Fibroblast of lung (primary cell): ENCODE data around the gene KCNIP4. TPM values are rescaled to one million over a fixed set of nuclear protein-coding genes. Genes with fewer than 3 reads are reported as not detected.

Experiments
- DNase-seq, 2 donors: peaks; one replicate each; pipeline versions ENCODE4 v3.0.0 to v3.0.0-alpha.2; 2010; ENCODE audit warnings: low read depth in 2 of 2
- H2AFZ ChIP-seq: 2 replicates; pipeline ENCODE4 v1.5.1; 2012; ENCODE audit warnings: low read length, control low read depth, inconsistent platforms
- H3K27ac ChIP-seq: 2 replicates; pipeline ENCODE4 v1.5.1; 2011; ENCODE audit warnings: low read length, control low read depth; ENCODE audit not compliant: insufficient read depth
- H3K27me3 ChIP-seq: 2 replicates; pipeline ENCODE4 v1.5.1; 2011; ENCODE audit warnings: mild to moderate bottlenecking, low read length; ENCODE audit not compliant: control insufficient read depth, insufficient read depth
- H3K36me3 ChIP-seq: 2 replicates; pipeline ENCODE4 v1.5.1; 2011; ENCODE audit warnings: low read length; ENCODE audit not compliant: control insufficient read depth, insufficient read depth
- H3K4me1 ChIP-seq: 2 replicates; pipeline ENCODE4 v1.5.1; 2011; ENCODE audit warnings: low read length; ENCODE audit not compliant: control insufficient read depth, insufficient read depth; ENCODE audit errors: extremely low read depth
- H3K4me2 ChIP-seq: 2 replicates; pipeline ENCODE4 v1.5.1; 2011; ENCODE audit warnings: low read length, control low read depth; ENCODE audit not compliant: insufficient read depth; ENCODE audit errors: extremely low read depth
- H3K4me3 ChIP-seq, 4 experiments: fragments of 200-600 bp in 1 of 4; sonication (generic) in 1 of 4; replicated peaks in 1 of 4; 2 replicates each; pipeline ENCODE4 v1.5.1; 2011 to 2016; ENCODE audit warnings: low read length in 4 of 4, low read depth in 3 of 4, mild to moderate bottlenecking in 3 of 4, control low read depth in 2 of 4, inconsistent platforms in 1 of 4, mixed read lengths in 1 of 4; ENCODE audit not compliant: insufficient read depth in 1 of 4; ENCODE audit errors: control extremely low read depth in 1 of 4
- H3K79me2 ChIP-seq: 2 replicates; pipeline ENCODE4 v1.5.1; 2012; ENCODE audit warnings: mild to moderate bottlenecking, low read length, inconsistent platforms; ENCODE audit not compliant: control insufficient read depth, insufficient read depth
- H3K9ac ChIP-seq: 2 replicates; pipeline ENCODE4 v1.5.1; 2011; ENCODE audit warnings: mild to moderate bottlenecking, low read length, control low read depth; ENCODE audit not compliant: insufficient read depth
- H3K9me3 ChIP-seq: 2 replicates; pipeline ENCODE4 v1.5.1; 2012; ENCODE audit warnings: low read depth, low read length; ENCODE audit not compliant: control insufficient read depth, insufficient read depth
- H4K20me1 ChIP-seq: 2 replicates; pipeline ENCODE4 v1.5.1; 2011; ENCODE audit warnings: low read length; ENCODE audit not compliant: control insufficient read depth, insufficient read depth; ENCODE audit errors: extremely low read depth
- CTCF ChIP-seq, 2 donors: IDR thresholded peaks in 1 of 2; conservative IDR thresholded peaks in 1 of 2; 1 replicate in 1 of 2; 2 replicates in 1 of 2; pipeline ENCODE4 v1.5.1; 2011 to 2012; ENCODE audit warnings: low read length in 2 of 2, control low read depth in 1 of 2, inconsistent platforms in 1 of 2, low read depth in 1 of 2, mild to moderate bottlenecking in 1 of 2
- EZH2 ChIP-seq: IDR thresholded peaks from 2 replicates; pipeline ENCODE4 v1.5.1; 2012; ENCODE audit warnings: low read length, control low read depth, mild to moderate bottlenecking; ENCODE audit errors: missing control alignments
- polyA plus RNA-seq, 2 donors: library from polyadenylated mRNA; depleted of rRNA in 1 of 2; stranded (reverse) in 1 of 2; unstranded in 1 of 2; fragments of >200 nt; gene quantifications; 2 replicates each; pipeline ENCODE4 v1.2.1, GENCODE V29; 2011 to 2012; ENCODE audit warnings: missing spikeins in 1 of 2
- total RNA-seq: library from RNA; depleted of rRNA; stranded (reverse); fragments of >200 nt; gene quantifications from 2 replicates; pipeline ENCODE4 v1.2.1, GENCODE V29; 2014

KCNIP4 gene
- total and polyA plus RNA-seq, 2 donors (not counting 1 experiment from before 2014, with no cell fraction given), result not detected

GRCh38 chr4:21385706-21386105 lies 562.9 kb downstream of the KCNIP4 start:
- Histone ChIP-seq H3K9ac (no peak overlapping the region), H3K27me3 (no peaks in the 10 kb centered on the region), H3K36me3 (no peaks in the 10 kb centered on the region), H3K4me1 (no peaks in the 10 kb centered on the region), H2AFZ (no peak overlapping the region), H4K20me1 (no peaks in the 10 kb centered on the region), H3K27ac (no peak overlapping the region), H3K4me3 (no peak overlapping the region), H3K9me3 (no peaks in the 10 kb centered on the region), H3K79me2 (no peaks in the 10 kb centered on the region), H3K4me2 (no peak overlapping the region)
- no peak for DNase-seq
- no peak for TF ChIP-seq EZH2
- no peak for TF ChIP-seq CTCF (conservative IDR thresholded peaks at IDR 0.05 in 1 of 2, IDR thresholded peaks at IDR 0.05 in 1 of 2; ENCODE audit: low read depth in 1 of 2, low read length in 2 of 2)

- H3K27ac ChIP-seq, result no peak overlapping the region
- TF ChIP-seq CTCF (conservative IDR thresholded peaks at IDR 0.05 in 1 of 2, IDR thresholded peaks at IDR 0.05 in 1 of 2; ENCODE audit: low read depth in 1 of 2, low read length in 2 of 2) (no peak), EZH2 (no peak)
- H3K4me3 ChIP-seq, result no peak overlapping the region
- no peaks in the 10 kb centered on the region for H4K20me1 ChIP-seq
- H3K4me1 ChIP-seq, result no peaks in the 10 kb centered on the region
- H3K79me2 ChIP-seq, result no peaks in the 10 kb centered on the region
- H2AFZ ChIP-seq, result no peak overlapping the region
- H3K36me3 ChIP-seq, result no peaks in the 10 kb centered on the region
- DNase-seq, result no peak
- no peaks in the 10 kb centered on the region for H3K27me3 ChIP-seq
- H3K9ac ChIP-seq, result no peak overlapping the region
- H3K9me3 ChIP-seq, result no peaks in the 10 kb centered on the region
- H3K4me2 ChIP-seq, result no peak overlapping the region
Observed at GRCh38 chr4:21384609-21385008, 564.0 kb downstream of the KCNIP4 start.

- H3K27me3 ChIP-seq, result no peaks in the 10 kb centered on the region
- H3K79me2 ChIP-seq, result no peaks in the 10 kb centered on the region
- no peaks in the 10 kb centered on the region for H3K4me1 ChIP-seq
- no peaks in the 10 kb centered on the region for H4K20me1 ChIP-seq
- no peak overlapping the region for H3K4me2 ChIP-seq
- TF ChIP-seq CTCF (conservative IDR thresholded peaks at IDR 0.05 in 1 of 2, IDR thresholded peaks at IDR 0.05 in 1 of 2; ENCODE audit: low read depth in 1 of 2, low read length in 2 of 2) (no peak), EZH2 (no peak)
- no peak for DNase-seq
- no peak overlapping the region for H3K9ac ChIP-seq
- no peak overlapping the region for H3K27ac ChIP-seq
- no peaks in the 10 kb centered on the region for H3K36me3 ChIP-seq
- H2AFZ ChIP-seq, result no peak overlapping the region
- no peaks in the 10 kb centered on the region for H3K9me3 ChIP-seq
- no peak overlapping the region for H3K4me3 ChIP-seq
Observed at GRCh38 chr4:21380861-21381260, 567.7 kb downstream of the KCNIP4 start.
